Measurements from ENCODE around the gene SLC38A9. TPM values are rescaled to one million over a fixed set of nuclear protein-coding genes. Genes with fewer than 3 reads are reported as not detected.
A peak's percentile ranks its signal among the peaks of the same experiment; 100 is the strongest.

Gene SLC38A9
- polyA plus RNA-seq, 1 of the 3 experiments (the other 2 are of a cell fraction), result 6.9 TPM

GRCh38 chr5:55629815-55630214 lies 82.3 kb downstream of the SLC38A9 start:
- 93% methylated on average over 5 of the region's 5 CpGs for WGBS (ENCODE audit: low lambda C conversion rate)
- H4K20me1 ChIP-seq (ENCODE audit: insufficient read depth), result no peaks in the 10 kb centered on the region
- no peak overlapping the region for H2AFZ ChIP-seq (ENCODE audit: low read depth)
- POLR2A ChIA-PET, result no interaction called here
- H3K9ac ChIP-seq, result no peak overlapping the region
- no peaks in the 10 kb centered on the region for H3K9me2 ChIP-seq
- H3K4me2 ChIP-seq, result no peak overlapping the region
- H3K79me2 ChIP-seq (ENCODE audit: insufficient read depth), result no peaks in the 10 kb centered on the region
- no peak overlapping the region for H3K27ac ChIP-seq (ENCODE audit: low read depth in 2 of 2, low read length in 1 of 2)
- TF ChIP-seq EZH2phosphoT487 (IDR thresholded peaks at IDR 0.05; ENCODE audit: borderline replicate concordance, low read depth), result no peak
- TF ChIP-seq REST (IDR thresholded peaks at IDR 0.05; ENCODE audit: low read depth, low read length), result no peak
- TF ChIP-seq RCOR1 (IDR thresholded peaks at IDR 0.05; ENCODE audit: low read length), result no peak
- no peak for TF ChIP-seq SIN3A (IDR thresholded peaks at IDR 0.05; ENCODE audit: borderline replicate concordance, low read depth, low read length)
- no peak for TF ChIP-seq TCF12 (IDR thresholded peaks at IDR 0.05)
- TF ChIP-seq YY1 (IDR thresholded peaks at IDR 0.05; ENCODE audit: low read depth), result no peak
- no peak for TF ChIP-seq GABPA (IDR thresholded peaks at IDR 0.05; ENCODE audit: low read depth)
- TF ChIP-seq NFIC (IDR thresholded peaks at IDR 0.05; ENCODE audit: borderline replicate concordance), result no peak
- TF ChIP-seq ELF1 (IDR thresholded peaks at IDR 0.05), result no peak
- no peak for TF ChIP-seq TEAD4 (IDR thresholded peaks at IDR 0.05; ENCODE audit: borderline replicate concordance, insufficient read depth)
- no peak for TF ChIP-seq RXRA (IDR thresholded peaks at IDR 0.05; ENCODE audit: borderline replicate concordance, low read depth)
- TF ChIP-seq RFX5 (IDR thresholded peaks at IDR 0.05; ENCODE audit: low read length), result no peak
- H3K9me3 ChIP-seq, result no peaks in the 10 kb centered on the region
- no peak overlapping the region for H3K4me3 ChIP-seq (ENCODE audit: low read depth in 2 of 2, low read length in 1 of 2)
- no peaks in the 10 kb centered on the region for H3K36me3 ChIP-seq (replicated peaks in 1 of 2; ENCODE audit: control insufficient read depth in 1 of 2, insufficient read depth in 2 of 2, low read length in 1 of 2)
- CTCF ChIA-PET, result interaction anchor here (1.2 to 1.5 kb wide), 2 partner anchors 9 to 458 kb away, joined by 3 read pairs; no protein-coding TSS in a partner anchor
- no peak for DNase-seq
- no peaks in the 10 kb centered on the region for H3K27me3 ChIP-seq (ENCODE audit: insufficient read depth)
- H3F3A ChIP-seq (replicated peaks; ENCODE audit: insufficient read depth), result no peaks in the 10 kb centered on the region
- peaks cover 10 to 22% of the 10 kb centered on the region in 2 experiments; a peak in 3 of 4 replicates for H3K4me1 ChIP-seq (ENCODE audit: control insufficient read depth in 1 of 2, insufficient read depth in 2 of 2, low read depth in 1 of 2, low read length in 1 of 2)

GRCh38 chr5:55626790-55627189 lies 85.3 kb downstream of the SLC38A9 start:
- H3K9ac ChIP-seq, result no peak overlapping the region
- H3F3A ChIP-seq (replicated peaks; ENCODE audit: insufficient read depth), result peaks cover 8% of the 10 kb centered on the region
- no peaks in the 10 kb centered on the region for H3K27me3 ChIP-seq (ENCODE audit: insufficient read depth)
- H3K4me1 ChIP-seq (ENCODE audit: control insufficient read depth in 1 of 2, insufficient read depth in 2 of 2, low read depth in 1 of 2, low read length in 1 of 2), result peaks cover 7 to 14% of the 10 kb centered on the region in 2 experiments; a peak in 3 of 4 replicates
- no peak overlapping the region for H3K4me3 ChIP-seq (ENCODE audit: low read depth in 2 of 2, low read length in 1 of 2)
- TF ChIP-seq EP300 (IDR thresholded peaks at IDR 0.05; ENCODE audit: borderline replicate concordance in 1 of 2, low read depth in 1 of 2, low read length in 1 of 2) (peak in 1 of 2 experiments; percentile 6; a peak in 1 of 4 replicates), GATA2 (CRISPR knock-in tag; IDR thresholded peaks at IDR 0.05) (peak; percentile 78), FOXM1 (IDR thresholded peaks at IDR 0.05; ENCODE audit: low read depth) (no peak), RCOR1 (IDR thresholded peaks at IDR 0.05; ENCODE audit: low read length) (peak; percentile 60; the same call in 1 of the 2 replicates), SIN3A (IDR thresholded peaks at IDR 0.05; ENCODE audit: borderline replicate concordance, low read depth, low read length) (no peak), TCF12 (IDR thresholded peaks at IDR 0.05) (peak; percentile 20; the same call in 1 of the 2 replicates)
- ChIA-PET POLR2A (no interaction called here), CTCF (interaction anchor here (1.6 kb wide), 1 partner anchor 15 kb away, joined by 3 read pairs; no protein-coding TSS in a partner anchor)
- no peaks in the 10 kb centered on the region for H3K36me3 ChIP-seq (replicated peaks in 1 of 2; ENCODE audit: control insufficient read depth in 1 of 2, insufficient read depth in 2 of 2, low read length in 1 of 2)
- H3K4me2 ChIP-seq, result no peak overlapping the region
- DNase-seq, result peak; percentile 44
- no peaks in the 10 kb centered on the region for H4K20me1 ChIP-seq (ENCODE audit: insufficient read depth)
- H3K27ac ChIP-seq (ENCODE audit: low read depth in 2 of 2, low read length in 1 of 2), result peak overlapping the region in 1 of 2 experiments; percentile 15; a peak in 2 of 4 replicates
- no peaks in the 10 kb centered on the region for H3K9me3 ChIP-seq
- WGBS (ENCODE audit: low lambda C conversion rate), result 45% methylated on average over 3 of the region's 3 CpGs
- no peak overlapping the region for H2AFZ ChIP-seq (ENCODE audit: low read depth)
- no peaks in the 10 kb centered on the region for H3K79me2 ChIP-seq (ENCODE audit: insufficient read depth)
- H3K9me2 ChIP-seq, result no peaks in the 10 kb centered on the region
